ENCODE measurements around the gene BCR.

BCR gene

DNA sequence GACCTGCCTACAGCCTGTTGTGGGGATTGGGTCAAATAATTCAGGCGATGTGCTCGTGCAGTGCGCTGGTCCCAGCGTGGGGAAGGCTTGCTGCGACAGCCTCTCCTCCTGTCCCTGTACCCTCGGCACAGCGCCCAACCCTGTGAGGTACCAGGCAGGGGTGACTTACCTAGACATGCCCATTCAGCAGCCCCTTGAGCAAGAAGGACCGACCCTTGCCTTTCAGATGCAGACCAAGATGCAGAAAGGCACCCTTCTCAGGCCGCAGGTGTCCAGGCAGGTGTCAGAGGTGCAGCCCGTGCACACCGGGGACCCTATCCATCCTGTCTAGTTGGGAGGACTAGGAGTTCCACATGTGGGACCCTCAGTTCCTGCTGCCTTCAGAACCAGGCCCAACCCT is 102.7 kb downstream of the BCR start:
- no peak for DNase-seq (ENCODE audit: low read depth, low spot score)
- no peak overlapping the region for H3K27ac ChIP-seq

DNA sequence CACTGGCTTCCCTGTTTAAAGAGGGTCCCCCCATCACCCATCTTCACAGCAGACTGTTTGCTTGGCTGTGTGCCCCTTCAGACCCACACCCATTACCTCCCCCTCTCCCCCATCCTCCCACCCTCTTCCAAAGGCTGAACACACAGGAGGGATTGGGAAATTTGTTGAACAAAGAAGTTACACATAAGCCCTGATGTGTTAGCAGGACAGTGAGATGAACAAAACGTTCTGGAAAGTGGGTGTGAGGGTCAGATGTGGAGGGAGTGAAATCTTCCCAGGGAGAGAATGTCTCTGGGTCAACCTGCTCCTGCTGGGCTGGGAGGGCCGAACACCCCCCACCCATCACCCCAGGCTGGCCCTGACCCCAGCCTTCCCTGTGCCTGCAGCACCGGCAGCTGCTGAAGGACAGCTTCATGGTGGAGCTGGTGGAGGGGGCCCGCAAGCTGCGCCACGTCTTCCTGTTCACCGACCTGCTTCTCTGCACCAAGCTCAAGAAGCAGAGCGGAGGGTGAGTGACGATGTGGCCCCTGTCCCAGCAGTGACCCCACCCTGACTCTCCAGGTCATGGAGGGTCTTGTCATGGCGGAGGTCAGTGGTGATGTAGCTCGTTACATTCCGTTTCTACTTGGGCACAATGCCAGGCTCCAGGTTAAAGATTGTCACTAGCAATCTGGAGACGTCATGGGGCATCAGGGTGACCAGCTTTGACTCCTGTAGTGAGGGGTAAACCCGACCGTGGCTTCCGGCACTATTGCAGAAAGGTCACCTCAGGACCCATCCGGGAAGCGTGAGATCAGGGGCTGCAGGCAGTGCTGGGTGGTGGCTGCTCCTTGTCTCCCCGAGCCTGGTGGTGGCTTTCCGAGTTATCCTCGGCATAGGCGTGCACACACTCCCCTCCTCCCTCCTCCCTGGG is 103.5 kb downstream of the BCR start:
- no peak overlapping the region for H3K27ac ChIP-seq
- DNase-seq (ENCODE audit: low read depth, low spot score): no peak

DNA sequence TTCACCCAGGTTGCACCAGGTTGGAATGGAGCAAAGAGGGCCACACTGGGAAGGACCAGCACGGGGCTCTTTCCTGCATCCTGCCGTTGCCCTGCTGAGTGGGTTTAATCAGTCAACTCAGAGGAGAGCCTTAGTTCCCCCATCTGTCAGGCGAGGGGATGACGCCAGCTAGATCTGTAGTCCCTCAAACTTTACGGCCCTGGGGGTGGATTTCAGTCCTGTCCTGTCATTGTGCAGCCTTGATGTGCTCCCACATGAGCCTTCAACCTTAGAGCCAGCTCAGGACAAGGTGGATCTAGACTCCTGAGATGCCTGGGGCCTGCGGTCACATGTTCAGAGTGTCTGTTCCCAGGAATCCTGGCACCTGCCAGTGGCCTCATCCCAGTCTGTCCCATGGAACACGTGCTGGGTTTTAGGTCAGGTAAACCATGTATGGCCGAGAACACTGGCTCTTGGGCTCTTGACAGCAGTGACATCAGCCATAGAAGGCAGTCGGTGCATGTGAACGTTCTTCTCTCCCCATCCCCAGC is 104.3 kb downstream of the BCR start:
- no peak for DNase-seq (ENCODE audit: low read depth, low spot score)
- no peak overlapping the region for H3K27ac ChIP-seq

DNA sequence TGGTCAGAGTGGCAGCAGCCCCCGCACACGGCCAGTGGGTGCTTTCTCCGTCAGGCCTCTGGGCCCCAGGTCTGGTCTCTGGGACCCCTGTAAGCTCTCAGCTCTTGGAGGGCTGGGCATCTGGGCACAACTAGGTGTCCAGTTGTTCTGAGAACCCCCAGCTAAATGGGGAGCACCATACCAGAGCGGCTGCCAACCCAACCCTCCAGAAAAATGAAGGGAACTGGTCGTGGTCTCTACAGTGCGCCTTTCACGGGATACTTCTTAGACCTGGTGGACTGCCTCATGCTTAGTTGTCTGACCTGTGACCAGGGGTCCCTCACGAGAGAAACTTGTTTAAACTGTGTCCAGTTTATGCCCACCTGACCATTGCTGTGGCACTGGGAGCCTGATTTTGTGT is 104.9 kb downstream of the BCR start:
- no peak for DNase-seq (ENCODE audit: low read depth, low spot score)
- H3K27ac ChIP-seq: no peak overlapping the region

DNA sequence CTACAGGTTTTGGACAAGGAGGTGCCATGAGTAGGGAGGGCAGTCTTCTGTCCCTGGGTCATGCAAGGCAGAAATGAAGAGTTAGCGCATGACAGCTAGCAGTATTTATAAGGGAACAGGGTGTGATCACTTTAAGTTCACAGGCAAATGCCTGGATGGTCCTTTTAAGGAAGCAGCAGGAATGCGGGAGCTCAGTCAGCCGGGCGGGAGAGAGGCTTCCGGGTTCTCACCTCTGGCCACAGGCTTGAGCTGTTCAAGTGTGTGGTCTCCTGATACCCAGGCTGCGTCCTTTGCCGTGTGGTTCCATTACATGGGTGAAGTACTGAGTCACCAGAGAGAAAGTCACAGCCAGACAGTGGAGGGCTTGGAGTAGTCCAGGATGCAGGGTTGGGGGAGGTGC is 105.4 kb downstream of the BCR start:
- H3K27ac ChIP-seq: no peak overlapping the region
- no peak for DNase-seq (ENCODE audit: low read depth, low spot score)

DNA sequence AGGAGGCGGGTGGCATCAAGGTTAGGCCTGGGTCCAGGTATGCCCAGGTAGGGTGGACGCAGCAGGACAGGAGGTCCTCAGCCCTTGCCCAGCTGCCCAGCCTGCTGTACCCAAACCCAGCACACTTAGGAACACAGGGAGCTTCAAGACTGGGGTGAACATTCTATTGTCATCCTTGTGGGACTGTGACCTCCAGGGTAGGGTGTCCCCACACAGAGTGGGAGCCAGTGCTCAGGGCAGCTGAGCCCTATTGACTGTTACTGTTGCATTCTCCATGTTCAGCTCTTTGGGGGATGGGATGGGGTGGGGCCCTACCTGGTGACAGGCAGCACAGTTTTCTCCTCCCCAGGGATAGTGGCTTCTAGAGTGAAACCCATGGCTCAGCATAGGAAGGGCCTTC is 106.0 kb downstream of the BCR start:
- no peak overlapping the region for H3K27ac ChIP-seq
- DNase-seq (ENCODE audit: low read depth, low spot score): no peak

DNA sequence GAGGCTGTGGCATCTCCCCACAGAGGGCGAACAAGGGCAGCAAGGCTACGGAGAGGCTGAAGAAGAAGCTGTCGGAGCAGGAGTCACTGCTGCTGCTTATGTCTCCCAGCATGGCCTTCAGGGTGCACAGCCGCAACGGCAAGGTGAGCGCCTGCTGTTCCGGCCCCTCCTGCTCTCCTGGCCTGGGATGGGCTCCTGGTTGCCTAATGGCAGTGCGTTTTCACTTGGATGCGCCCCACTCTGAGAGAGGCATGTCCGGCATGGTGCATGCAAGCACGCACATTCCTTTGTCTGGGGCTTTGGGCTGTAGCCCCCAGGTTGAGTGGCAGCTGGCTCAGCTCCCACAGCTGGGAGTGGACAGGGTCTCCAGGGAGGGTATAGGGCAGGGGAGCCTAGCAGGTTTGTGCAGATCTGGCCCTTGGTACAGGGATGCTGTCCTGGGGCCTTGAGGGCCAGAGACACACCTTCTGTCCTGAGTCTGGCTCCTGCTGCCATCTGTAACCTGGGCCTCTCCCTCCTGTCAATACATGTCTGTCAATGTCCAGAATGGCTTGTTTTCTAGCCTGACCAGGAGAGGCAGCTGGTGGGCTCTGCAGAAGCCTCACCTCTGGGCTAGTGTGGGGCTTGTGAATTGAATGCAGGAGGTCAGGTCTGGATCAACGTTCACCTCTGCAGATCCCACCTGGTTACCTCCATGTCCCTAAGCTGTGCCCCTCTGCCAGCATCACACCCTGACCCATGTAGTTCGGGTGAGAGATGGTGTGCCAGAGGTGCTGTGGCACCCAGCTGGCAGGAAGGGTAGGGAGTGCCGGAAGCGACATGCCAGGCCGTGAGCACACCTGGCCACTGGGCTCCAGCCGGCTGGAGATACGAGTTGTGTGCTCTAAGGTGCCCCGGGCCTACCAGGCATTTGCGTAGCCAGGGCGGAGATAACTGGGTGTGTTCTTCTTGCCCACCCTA is 107.1 kb downstream of the BCR start:
- no peak overlapping the region for H3K27ac ChIP-seq
- DNase-seq (ENCODE audit: low read depth, low spot score): no peak

DNA sequence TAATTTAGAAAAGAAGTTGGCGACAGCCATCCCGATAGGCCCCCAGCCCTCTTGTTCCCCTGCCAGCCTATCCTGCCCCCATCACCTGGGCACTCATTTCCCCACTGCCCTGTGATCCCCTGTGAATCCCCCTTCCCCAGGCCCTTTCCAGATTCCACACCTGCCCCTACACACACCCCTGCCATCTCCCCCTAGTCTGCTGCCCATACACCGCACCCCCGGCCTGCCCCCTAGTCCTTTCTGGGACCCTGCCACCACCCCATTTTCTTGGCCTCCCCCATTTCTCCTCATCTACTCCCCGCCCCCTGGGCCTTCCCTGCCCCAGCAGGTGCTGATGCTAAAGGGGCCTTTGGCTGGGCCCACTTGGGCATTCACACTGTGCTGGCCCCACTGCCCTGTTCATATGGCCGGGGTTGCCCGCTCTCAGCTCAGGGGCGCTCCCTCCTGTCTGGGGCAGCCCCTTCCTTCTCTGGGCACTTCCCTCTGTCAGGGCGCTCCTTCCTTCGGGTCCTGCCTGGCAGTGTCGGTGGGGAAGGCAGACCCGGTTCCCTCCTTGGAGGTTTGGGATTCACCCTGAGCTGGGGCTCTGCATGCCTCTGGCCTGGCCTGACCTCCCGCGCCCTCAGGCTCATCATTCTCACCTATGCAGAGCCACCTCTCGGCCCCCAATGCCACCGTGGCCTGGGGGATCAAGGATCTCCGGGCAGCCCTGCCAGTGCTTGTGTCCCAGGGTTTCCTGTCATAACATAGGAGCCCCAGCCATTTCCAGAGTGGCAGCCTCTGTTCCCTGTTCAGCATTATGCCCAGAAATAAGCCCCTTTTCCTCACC is 108.2 kb downstream of the BCR start:
- no peak overlapping the region for H3K27ac ChIP-seq
- no peak for DNase-seq (ENCODE audit: low read depth, low spot score)

DNA sequence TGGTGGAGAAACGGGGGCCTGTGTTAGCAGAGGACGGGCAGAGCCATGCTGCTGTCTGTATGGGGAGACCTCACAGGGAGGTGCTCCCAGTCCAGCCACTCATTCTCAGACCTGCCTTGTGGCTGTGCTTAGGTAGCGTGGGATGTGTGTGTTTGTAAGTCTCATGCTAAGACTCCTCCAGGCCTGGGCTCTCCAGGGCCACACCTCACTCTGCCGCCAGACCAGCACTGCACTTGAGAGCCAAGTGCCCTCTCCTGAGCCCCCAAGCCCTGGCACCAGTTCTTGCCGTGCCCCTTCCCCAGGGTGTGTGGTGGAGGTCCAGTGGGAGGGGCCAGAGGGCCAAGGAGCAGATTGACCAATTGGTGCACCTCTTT is 108.8 kb downstream of the BCR start:
- no peak for DNase-seq (ENCODE audit: low read depth, low spot score)
- no peak overlapping the region for H3K27ac ChIP-seq

DNA sequence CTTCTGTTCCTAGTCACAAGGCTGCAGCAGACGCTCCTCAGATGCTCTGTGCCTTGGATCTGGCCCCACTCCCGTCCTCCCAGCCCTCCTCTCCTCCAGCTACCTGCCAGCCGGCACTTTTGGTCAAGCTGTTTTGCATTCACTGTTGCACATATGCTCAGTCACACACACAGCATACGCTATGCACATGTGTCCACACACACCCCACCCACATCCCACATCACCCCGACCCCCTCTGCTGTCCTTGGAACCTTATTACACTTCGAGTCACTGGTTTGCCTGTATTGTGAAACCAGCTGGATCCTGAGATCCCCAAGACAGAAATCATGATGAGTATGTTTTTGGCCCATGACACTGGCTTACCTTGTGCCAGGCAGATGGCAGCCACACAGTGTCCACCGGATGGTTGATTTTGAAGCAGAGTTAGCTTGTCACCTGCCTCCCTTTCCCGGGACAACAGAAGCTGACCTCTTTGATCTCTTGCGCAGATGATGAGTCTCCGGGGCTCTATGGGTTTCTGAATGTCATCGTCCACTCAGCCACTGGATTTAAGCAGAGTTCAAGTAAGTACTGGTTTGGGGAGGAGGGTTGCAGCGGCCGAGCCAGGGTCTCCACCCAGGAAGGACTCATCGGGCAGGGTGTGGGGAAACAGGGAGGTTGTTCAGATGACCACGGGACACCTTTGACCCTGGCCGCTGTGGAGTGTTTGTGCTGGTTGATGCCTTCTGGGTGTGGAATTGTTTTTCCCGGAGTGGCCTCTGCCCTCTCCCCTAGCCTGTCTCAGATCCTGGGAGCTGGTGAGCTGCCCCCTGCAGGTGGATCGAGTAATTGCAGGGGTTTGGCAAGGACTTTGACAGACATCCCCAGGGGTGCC is 109.8 kb downstream of the BCR start:
- no peak for DNase-seq (ENCODE audit: low read depth, low spot score)

DNA sequence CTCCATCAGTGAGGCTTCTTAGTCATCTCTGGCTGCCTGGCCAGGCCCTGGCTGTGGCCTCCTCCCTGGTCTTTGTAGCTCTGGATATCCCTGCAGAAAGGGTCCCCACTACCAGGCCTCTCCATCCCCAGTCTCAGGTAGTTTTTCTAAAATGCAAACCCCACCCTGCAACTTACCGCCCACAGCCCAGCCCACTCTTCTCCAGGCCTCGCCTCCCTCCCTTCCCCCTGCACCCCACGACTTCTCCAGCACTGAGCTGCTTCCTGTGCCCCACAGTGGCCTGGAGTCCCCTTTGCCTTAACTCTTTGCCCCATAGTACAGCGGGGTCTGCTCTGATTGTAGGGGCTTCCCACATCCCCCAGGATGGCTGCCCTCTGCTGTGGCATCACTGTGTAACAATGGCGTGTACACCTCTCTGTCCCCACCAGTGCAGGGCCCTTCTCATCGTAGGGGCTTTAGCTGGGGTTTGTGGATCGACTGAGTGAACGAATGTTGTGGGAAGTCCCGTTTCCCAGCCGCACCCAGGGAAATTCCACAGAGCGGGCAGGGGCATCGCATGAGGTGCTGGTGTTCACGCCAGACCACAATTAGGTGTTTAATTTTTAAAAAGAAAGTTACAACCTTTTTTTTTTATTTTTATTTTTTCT is 111.6 kb downstream of the BCR start:
- H3K27ac ChIP-seq: no peak overlapping the region
- no peak for DNase-seq (ENCODE audit: low read depth, low spot score)

More for the DNA sequence above, 109.8 kb downstream of the BCR start:
- no peak overlapping the region for H3K27ac ChIP-seq

DNA sequence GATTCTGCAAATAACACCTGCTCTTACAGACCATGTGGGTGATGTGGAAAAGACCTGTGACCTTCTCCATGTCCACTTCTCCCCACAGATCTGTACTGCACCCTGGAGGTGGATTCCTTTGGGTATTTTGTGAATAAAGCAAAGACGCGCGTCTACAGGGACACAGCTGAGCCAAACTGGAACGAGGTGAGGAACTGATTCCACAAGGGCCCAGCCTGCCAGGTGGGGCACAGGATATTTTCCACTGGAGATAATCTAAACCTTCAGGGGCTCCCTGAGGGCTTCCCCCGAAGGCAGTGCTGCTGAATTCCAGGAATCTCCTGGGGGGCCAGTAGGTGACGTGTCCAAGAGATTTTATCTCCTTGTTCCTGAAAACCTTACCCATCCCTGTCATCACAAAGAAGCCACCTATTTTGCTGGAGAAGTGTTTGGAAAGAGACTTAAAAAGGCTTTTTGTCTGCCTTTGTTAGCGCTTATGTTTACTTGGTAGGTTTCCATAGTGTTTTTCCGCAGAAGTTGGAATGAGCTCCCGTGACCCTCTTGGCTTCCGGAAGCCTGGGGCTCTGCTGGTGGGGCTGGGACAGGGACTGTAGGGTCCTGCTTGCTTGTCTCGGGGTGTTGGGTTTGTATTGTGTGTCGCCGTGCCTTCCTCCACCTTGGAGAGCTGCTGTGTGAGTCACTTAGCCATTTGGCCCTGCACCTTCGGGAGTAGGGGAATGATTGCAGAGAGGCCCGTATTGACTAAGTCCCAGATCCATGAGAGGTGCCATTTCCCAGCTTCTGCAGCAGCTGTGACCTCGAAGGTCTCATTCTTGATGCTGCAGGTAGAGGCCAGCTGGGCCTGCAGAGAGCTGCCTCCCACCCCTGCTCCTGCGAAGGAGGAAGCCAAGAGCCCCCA is 112.4 kb downstream of the BCR start:
- no peak overlapping the region for H3K27ac ChIP-seq
- no peak for DNase-seq (ENCODE audit: low read depth, low spot score)

DNA sequence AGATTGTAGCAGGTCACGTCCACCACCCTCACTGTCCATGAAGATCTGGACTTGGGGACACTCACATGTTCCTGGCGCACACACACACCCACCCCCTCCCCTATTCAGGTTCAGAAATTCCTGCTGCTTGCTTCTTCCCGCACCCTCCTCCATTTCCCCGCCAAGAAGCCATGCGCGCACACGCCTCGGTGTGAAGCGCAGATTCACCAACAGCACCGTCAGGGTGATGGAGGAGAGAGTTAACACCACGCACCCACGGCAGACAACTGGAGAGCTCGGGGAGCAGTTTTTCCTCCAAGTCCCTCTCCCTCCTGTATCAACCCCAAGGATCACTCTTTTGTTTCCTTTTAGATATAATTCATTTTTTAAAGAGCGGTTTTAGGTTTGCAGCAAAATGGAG is 113.4 kb downstream of the BCR start:
- no peak for DNase-seq (ENCODE audit: low read depth, low spot score)
- H3K27ac ChIP-seq: no peak overlapping the region

DNA sequence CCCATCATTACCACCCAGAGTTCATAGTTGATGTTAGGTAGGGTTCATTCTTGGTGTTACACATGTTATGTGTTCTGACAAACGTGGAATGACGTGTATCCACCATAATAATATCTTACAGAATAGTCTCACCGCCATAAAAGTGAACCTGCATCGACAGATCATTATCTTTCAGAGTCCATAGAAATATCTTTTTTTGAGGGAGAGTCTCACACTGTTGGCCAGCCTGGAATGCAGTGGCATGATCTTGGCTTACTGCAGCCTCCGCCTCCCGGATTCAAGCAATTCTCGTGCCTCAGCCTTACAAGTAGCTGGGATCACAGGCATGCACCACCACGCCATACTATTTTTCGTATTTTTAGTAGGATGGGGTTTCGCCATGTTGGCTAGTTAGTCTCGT is 113.9 kb downstream of the BCR start:
- DNase-seq (ENCODE audit: low read depth, low spot score): no peak
- H3K27ac ChIP-seq: no peak overlapping the region

DNA sequence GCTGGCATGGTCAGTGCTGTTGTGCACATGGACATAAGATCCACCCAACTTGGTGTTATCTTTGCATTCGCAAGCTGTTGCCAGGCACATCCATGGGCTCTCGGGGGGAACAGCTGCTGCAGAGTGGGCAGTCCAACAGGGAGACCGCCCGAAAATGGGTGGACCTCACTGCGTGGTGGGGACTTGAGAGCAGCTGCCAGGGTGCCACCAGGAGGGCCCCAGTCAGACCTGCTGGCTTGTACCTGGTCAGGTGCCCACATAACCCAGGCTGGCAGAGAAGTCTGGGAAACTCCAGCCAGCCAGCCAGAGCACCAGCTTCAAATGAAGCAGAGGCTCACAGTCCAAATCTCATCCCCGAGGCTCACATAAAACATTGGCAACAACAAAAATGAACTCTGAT is 120.2 kb downstream of the BCR start:
- no peak overlapping the region for H3K27ac ChIP-seq
- no peak for DNase-seq (ENCODE audit: low read depth, low spot score)

DNA sequence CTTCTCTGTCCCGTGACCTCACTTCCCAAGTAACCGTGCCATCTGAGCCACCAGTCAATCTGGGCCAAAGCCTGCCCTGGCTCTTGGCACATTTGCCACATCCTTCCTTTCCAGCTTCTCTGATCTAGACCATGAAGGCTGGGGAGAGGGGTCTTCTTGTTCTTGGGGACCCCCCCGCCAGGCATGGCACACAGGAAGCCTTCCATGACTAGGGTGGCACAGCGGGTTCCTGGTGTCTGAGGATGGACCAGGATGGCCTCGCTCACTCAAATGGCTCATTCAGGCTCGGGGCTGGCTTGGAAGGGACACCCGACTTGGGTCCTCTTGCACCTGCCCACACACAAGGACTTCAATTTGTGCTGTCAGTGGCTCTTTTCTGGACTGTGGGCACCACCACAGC is 121.3 kb downstream of the BCR start:
- DNase-seq (ENCODE audit: low read depth, low spot score): no peak
- H3K27ac ChIP-seq: no peak overlapping the region

DNA sequence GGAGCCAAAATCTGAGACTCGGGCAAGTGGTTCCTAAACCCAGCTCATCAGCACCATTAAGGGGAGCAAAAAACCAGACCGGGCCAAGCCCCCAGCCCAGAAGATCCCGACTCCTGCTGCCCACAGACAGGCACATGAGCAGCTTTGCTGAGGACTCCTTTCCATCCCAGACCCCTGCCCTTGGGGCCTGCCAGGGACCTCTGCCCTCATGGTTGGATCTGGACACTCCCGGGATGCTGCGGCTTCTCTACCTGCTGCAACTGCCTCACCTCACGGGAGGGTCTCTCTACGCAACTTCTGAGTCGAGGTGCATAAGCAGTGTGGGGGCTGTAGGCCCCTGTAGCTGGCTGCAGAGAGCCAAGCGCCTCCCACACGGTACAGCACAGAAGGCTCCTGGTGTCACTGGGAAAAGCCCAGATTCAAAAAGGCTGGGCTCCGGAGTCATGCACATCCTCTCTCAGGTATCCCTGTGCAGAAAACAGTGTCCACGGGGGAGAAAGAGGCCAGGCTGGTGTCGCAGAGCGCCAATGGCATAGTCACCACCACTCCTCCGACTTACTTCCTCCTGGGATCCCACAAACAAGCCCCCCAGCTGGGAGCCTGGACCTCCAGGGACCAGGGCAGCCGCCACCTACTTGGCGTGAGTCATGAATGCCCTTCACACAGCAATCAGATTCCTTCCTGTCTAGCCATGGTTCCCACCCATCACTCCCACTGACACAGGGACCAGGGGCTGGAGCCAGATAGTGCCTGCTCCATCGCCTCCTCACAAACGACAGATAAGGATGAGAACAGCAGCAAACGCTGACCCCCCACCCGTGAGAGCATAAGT is 122.1 kb downstream of the BCR start:
- DNase-seq (ENCODE audit: low read depth, low spot score): no peak
- no peak overlapping the region for H3K27ac ChIP-seq
